NCI-H1105 (cell line): ENCODE measurements around the gene SSBP3.
A peak's percentile ranks its signal among the peaks of the same experiment; 100 is the strongest.

Experiments
- DNase-seq: peaks from one replicate; lab custom pipeline; 2025; lab: John Stamatoyannopoulos, UW

SSBP3 gene

DNA sequence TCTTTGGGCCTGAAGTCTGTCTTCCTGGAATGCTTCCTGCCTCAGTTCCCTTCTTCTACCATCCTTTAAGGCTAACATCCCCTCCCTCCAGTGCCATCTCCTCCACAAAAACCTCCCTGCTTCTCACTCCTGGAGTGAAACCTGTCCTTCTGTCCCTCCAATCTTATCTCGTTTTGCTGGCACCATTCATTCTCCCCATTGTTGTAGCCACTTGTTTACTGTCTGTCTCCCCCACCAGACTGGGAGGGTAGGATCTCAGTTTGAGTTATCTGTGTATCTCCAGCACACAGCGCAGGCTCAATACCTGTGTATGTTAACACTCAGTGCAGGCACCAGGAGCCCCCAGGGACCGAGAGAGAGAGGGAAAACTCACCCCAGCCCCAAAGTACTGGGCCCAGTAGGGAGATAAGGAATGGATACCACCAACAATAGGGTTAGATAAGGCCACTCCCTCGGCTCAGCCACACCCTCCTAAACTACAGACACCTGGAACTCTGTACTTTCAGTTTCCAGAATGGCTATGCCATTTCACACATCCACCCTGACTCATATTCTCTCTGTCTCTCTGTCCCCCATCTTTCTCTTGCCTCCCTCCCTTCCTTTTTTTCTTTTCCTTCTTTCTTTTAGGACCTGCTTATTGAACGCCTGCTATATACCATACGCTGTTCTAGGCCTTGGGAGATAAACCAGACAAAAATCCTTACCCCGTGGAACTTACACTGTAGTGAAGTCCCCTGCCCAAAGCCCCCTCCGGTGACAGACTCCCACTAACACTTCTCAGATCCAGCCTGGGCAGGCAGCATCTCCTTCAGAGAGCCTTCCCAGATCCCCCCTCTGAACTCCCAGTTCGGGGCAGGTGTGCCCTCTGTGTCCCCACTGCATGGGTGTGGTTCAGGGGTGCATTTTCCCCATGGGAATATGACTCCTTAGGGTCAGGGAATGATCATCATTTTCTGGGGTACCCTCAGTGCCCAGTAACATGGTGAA is 3.3 kb upstream of the SSBP3 start:
- DNase-seq, result no peak

DNA sequence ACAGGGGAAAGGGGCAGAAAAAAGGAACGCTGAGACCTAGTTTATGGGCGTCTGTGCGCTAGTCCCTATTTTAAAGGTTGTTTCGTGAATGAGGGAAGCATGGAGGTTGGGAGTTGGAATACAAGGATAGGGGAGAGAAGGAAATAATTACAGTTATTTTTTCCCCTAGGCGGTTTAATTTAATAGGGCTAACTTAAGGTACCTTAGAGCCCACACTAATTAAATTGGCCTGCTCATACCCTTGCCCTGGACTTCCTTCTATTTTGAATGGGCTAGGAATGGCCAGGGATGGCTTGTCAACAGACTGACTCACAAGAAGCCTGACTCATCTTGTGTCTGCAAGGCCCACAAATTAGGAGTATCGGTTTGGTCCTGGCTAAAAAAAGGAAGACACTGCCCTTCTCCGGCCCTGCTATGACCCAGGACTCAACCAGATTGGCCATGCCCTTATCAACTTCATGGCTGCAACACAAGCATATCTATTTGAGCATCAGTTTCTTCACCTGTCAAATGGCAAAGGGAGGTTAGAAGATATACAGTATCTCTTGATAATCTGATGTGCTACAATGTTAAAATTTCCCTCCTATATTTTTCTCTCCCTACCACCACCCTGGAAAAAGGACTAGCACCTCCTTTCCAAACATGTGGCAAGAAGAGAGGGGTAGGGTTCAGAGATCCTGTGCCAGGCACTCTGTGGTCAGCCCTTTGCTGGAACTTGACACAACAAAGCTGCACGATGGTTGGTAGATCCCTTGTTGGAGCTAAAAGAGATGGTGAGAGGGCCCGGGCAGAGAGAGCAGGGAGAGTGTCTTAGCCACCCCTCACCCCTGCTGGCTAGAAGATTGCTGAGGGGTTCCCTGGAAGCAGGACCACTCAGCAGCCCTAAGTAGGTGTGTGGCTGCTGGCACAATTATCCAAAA is 2.2 kb upstream of the SSBP3 start:
- DNase-seq, result no peak

DNA sequence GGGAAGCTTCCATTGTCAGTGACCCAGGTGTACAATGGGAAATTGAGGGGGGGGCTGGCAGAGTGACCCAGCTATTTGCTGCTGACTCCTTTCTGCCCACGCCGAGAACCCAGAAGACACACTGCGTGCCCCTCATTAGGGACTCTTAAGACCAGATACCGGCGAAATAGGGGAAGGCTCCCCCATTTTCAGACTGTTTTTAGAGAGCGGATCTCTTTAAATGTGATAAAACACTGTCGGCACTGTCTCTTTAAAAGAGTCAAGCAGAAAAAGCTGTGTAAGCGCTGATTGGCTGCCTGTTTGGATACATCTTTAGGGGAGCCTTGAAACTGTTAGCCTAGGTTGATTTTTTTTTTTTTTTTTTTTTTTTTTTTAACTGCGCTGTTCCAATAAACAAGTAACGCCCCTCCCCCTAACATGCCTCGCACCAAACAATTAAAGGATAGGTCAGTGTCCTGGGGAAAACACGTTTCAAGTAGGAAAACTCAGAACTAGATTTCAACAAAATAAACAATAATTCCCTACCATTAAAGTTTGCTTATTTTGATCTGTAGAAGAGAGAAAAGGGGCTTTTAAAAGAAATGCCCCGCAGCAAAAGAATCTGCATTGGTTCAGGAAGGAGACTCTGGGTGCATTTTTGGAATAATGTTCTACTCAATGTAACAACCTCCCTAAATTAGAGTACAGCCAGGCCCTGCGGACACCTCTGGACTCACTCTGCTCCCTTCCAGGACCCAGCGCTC is 1.4 kb upstream of the SSBP3 start:
- peak; percentile 95 for DNase-seq

DNA sequence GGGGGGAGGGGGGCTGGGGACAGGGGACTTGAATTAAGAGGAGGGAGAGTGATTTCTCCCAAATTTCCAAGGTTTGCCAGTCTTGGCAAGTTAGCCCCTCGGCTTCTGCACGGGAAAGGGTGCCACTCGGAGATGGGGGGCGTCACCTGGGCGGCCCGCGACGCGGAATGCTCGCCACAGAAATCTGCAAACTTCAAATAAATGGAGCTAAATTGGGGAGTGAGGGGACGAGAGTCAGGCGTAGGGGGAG is 885 bp upstream of the SSBP3 start:
- peak; percentile 49 for DNase-seq

DNA sequence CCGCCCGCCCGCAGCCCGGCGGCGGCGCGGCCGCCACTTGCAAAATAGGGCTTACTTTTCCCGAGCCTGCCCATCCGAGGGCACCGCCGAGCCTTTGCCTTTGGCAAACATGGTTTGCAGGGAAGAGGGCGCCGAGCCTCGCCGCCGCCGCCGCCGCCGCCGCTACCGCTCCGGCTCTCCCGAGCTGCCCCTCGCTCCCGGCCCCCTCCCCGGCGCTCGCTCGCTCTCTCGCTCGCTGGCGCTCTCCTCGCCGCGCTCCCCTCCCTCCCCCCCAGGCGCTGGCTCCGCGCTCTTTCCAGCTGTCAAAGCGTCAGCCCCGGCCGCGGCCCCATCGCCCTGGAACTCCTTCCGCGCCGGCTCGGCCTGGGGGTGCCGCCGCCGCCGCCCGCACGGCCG is 298 bp downstream of the SSBP3 start:
- DNase-seq, result no peak

DNA sequence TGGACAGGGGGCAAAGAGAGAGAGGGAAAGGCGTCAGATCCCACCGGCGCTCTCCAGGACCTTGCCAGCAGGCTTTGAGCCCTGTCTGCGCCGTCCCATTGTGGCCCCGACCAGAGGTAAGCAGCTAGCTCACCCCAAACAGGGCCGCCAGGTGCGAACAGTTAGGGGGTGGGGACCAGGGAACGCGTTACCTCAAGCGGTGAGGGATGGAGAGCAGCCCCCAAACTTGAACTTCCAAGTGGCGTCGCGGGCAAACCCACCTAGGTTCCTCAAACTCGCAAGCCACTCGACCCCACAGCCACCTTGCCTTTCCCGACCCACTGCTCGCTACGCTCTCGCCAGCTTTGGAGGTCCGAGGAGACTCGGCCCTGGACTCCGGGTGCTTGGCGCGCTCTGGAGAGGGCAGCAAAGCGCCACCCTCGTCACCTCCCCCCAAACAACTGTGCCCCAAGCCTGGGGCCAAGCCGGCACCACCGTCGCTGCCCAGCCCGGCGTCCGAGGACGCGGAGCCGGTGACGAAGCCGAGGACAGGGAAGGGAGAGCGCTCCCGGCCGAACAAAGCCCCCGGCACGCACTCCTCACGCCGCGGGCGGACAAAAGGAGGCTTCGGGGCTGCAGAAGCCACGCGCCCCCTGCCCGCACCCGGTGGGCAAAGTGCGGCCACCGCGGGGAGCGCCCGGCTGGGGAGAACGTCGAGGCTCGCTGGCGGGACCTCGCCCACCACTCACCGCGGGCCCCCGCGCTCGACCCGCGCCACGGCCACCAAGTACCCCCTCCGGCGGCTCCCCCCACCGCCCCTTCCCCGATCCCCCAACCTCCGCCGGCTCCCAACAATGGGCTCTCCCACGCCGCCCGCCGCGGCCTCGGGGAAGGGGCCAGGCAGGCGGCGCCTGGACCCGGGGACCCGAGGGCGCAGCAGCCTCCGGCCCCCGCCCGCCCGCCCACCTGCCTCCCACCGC is 976 bp downstream of the SSBP3 start:
- DNase-seq, result peak; percentile 38

DNA sequence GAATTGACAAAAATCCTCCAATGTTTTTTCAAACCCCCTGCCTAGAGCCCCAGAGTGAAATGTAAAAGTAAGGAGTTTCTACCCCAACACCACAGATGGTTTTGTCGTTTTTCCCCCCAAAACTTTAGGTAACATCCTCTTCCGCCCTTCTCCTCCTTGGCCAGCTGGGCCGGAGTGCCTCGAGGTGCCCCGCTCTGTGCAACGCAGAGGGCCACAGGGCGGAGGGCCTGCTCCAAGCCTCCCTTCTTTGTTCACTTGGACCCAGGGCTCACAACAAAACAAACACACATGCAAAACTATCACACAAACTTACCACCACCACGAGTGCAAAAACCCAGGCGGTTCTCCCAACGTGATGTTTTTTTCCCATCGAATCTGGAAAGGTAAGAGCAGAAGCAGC is 1.9 kb downstream of the SSBP3 start:
- no peak for DNase-seq

DNA sequence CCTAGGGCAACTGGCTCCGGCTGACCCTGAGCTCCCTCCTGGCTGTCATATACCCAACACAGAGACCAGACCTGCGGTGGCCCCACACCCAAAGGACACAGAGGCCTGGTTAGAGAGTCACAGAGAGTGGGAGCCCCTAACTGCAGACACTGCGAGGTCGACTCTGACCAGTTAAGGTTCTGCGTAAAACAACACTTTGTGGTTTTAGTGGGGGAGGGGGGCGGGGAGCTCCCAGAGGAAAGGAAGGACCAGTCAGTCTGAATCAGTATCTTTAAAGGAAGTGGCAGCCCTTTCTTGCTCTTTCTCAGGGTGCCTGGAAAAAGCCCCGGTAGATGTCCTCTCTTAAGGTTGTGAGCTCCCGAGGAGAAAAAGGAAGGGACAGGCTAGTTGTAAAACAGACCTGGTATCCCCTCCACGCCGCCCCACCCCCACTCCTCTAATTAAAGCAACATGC is 2.4 kb downstream of the SSBP3 start:
- DNase-seq, result no peak

DNA sequence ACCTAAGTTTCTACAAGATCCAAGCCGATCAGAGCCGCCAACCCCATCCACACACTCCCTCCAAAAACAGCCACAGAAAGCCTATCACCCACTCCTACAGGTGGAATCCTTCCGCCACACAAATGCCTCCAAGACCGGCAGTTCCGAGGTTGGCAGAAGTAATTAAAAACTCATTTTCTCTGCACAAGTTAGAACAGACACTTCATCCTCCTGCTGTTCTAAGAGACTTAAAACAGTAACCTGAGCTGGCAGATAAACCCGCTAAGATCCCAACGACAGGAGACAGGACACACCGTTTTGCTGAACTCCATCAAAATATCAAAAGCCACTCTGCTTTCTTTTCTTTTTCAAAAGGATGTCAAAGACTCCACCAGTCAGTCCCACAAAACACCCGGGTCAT is 2.8 kb downstream of the SSBP3 start:
- peak; percentile 21 for DNase-seq

DNA sequence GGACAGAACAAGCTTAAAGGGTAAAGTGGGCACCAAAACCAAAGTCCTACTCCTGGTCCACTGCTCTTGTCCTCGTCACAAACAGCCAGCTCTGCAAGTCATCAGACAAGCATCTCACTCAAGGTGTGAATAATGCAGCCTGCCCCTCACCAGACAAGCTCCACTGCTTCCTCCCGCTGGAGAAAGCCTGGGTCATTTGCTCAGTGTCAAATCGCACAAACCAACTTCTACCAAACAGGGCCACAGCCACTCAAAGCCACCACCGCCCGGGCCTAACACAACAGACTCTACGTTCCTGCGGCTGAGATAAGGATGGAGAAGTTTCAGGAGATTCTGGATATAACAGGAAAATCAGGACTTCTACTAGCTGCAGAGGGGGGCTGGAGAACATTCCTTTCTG is 3.3 kb downstream of the SSBP3 start:
- no peak for DNase-seq

DNA sequence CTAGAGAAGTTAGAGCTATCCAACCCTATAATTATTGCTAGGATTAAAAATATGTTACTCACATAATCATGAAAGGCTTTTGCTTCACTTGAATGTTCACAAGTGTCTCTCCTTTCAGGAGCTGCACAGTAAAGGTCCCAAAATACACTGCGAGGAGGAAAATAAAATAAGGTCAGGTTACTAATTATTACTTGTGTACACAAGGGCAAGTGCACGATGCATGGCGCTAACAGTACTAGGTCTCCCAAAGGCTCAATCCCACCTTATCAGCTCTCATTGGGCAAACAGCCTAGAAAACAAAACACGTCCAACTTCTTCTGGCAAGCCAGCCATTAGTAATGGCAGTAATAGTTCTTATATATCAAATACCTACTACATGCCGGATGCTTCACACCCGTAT is 4.4 kb downstream of the SSBP3 start:
- DNase-seq, result peak; percentile 94

DNA sequence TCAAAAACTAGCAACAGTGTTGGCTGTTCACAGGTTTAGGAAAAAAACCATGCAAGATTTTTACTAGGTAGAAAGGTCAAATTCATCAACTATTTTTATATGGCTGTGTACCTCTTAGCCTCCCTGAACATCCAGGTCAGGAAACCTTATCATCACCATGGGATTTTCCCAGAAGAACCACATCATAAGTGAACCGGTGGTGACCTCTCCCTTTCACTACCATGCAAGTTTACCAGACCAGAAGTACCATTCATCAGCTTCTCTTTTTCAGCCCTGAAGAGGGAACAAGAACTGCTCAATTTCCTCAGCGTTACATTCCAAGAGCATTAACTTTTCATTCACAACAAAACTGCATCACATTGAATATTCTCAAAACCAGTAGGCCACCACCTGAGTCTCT is 5.9 kb downstream of the SSBP3 start:
- DNase-seq, result no peak

DNA sequence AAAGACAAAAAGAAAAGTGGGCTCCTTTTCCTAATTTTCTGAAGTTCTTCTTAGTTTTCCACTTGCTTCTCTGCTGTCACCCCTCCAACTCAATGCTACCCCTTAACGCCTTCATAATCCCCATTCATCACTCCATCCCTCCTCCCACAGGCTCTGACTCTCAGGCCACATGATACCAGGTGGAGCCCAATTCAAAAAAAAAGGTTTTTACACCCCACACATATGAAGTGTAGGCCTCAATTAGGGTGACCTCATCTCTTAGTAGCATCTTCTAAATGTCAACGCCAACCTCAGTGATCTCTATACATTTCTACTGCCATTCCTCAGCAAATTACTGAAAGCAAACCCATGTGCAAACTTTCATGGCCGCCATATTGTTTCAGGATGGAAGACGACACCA is 6.4 kb downstream of the SSBP3 start:
- no peak for DNase-seq

DNA sequence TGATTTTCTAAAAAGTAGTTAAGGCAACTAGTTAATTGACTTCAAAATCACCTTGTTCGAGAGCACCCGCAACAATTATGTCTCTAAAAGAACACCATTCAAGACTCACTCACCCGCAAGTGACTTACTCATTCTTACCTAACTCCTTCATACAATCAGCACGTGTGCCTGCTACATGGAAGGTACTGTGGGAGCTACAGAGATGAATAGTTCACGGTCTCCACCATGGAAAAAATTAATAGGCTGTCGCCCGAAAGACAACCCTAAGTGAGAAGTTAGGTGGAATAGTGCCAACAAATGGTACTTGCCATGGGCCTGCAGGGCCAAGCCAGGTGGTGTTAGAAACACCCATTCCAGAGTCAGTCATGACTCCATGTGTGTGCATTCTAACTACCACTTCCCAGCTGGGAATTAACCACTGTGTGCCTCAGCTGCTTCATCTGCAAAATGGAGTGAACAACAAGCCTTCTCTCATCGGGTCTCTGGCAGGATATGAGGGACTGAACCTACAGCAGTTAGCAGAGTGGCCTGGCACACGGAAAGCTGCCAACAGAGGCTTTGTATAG is 7.1 kb downstream of the SSBP3 start:
- DNase-seq, result no peak

DNA sequence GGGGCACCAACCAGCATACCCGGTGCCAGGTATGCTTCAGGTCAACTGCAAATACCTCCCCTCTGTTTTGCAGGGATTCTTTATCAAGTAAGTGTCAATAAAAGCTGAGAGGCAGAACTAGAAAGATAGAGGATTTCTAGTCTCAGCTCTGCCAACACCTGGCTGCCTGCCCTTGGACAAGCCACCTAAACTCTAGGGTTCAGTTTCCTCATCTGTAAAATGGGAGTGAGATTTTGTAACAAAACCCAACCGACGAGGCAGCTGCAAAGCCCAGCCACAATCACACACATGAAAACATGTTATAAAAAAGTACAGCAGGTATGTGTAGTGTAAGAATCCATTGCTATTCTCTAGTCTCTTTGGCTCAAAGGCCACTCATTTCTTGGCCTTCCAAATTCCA is 8.2 kb downstream of the SSBP3 start:
- DNase-seq, result no peak

DNA sequence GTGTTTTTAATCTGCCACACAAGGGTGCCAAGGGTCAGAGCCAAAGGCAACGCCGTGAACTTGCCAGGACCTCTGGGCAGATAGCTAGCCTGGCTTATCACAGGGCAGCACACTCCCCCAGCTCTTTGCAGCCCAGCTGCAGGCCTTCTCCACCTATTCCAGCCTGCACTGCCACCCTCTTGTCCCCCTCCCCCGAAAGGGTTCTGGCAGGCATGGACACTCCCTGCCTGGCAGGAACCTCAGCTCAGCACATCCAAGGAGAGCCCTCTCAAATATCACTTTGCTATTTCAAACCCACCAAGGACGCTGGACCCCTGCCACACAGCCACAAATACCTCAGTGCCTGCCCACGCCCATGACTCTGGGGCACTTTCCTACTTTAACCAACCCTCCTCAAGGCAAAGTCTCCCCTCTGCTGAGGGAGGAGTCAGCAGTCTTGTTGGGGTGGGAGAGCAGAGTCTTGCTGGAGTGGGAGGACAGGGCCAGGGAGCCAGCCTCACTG is 9.1 kb downstream of the SSBP3 start:
- no peak for DNase-seq

DNA sequence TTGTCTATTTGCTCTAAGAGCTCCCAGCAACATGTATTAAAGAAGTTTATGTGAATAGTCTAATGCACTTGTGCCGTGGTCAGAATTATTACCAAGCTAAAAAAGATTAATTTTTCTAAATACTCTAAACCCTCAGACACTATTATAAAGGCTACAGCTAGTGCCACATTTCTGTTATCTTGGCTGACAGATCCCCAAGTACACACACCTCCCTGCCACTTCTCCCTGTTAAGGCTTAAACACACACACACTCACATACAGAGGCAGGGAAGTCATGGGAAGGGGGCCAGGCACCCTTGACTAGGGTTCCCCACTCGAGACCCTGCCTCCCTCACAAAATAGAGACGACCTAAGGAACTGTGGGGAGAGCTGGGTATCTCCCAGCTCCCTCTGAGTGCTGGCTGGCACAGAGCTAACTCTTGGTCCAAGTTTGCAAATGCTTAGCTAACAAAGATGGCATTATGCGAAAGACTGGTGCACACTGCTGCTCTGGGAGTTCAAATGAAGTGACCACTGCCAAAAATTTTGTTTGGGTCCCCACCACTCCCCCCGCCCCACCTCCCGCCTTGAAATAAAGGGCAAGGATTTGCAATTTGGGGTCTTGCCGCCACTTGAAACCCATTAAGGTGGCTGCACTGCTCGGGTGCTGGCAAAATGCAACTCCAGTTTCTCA is 9.8 kb downstream of the SSBP3 start:
- no peak for DNase-seq

DNA sequence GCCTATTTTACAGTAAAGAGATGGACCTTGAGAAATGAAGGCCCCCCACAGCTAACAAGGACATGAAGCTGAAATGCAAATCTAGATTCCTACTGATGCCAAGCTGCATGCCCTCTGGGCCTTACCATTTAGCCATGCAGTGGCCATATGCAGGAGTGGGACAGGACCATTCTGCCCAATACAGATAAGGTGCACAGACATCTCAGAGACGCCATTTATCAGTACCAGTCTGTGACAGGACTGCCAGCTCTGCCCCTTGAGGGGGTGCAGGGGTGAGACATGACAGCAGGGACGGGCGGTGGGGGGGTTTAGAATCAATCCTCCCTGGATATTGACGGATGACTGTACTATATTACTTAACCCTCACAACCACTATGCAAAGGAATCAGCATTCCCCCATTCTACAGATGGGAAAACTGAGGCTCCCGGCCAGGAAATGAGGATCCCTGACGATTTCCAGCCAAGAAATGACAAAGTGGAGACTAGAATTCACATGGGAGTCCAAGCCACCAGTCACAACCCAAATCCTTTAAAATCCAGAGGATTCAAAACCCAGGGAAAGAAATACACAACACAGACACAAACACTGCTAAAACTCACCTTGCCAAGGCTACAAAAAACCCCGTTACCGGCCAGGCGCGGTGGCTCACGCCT is 10.8 kb downstream of the SSBP3 start:
- DNase-seq, result no peak

DNA sequence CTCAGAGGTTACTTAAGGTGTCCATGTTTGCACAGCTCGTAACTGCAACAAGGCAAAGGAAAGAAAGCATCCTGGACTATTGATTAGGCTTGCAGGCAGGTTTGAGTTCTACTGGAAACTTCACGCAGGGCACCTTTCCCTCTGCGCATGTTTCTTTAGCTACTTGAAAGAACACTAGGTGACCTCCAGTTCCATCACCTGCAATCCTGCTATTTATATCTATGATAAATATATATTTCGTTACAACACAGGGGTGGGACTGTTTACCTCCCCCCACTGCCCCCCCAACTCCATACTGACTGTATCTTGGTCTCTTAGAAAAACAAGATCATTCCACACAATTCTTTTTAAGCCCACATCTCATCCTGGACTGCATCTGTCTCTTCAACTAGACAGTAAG is 12.1 kb downstream of the SSBP3 start:
- no peak for DNase-seq

DNA sequence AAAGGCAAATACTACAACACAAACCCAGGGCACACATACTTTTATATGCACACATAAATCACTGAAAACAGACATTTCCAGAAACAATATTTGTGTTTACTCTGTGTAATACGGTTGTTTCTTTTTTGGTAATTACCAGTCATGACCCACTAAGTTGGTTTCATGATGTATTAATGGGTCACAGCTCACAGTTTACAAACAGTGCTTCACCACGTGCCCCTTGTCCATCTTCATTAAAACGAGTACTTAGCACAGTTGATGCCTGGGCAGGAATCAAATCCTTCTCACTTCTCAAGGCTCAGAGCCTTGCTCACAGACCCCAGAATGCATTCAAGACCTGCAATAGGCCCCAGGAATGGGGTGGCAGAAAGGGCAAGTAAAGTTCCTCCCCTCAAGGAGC is 13.8 kb downstream of the SSBP3 start:
- DNase-seq, result no peak
